Astrocyte of the cerebellum (primary cell): ENCODE results near the gene LRRC71.

Experiments
- DNase-seq: peaks from one replicate; pipeline ENCODE4 v3.0.0-alpha.2; 2011; ENCODE audit warnings: low read depth
- H3K4me3 ChIP-seq: 2 replicates; pipeline ENCODE4 v1.5.1; 2011; ENCODE audit warnings: mild to moderate bottlenecking, low read depth, low read length, moderate library complexity
- in situ Hi-C: cut with HindIII; loops from 2 replicates; pipeline ENCODE4 v1.10.0; 2017; ENCODE audit warnings: low sequenced_read_pairs
- TF ChIP-seq, protein P1 (sequence below): IDR thresholded peaks from 2 replicates; pipeline ENCODE4 v1.5.1; 2012; ENCODE audit warnings: low read length, low read depth, moderate library complexity, mild to moderate bottlenecking; ENCODE audit errors: missing control alignments

LRRC71 gene

DNA sequence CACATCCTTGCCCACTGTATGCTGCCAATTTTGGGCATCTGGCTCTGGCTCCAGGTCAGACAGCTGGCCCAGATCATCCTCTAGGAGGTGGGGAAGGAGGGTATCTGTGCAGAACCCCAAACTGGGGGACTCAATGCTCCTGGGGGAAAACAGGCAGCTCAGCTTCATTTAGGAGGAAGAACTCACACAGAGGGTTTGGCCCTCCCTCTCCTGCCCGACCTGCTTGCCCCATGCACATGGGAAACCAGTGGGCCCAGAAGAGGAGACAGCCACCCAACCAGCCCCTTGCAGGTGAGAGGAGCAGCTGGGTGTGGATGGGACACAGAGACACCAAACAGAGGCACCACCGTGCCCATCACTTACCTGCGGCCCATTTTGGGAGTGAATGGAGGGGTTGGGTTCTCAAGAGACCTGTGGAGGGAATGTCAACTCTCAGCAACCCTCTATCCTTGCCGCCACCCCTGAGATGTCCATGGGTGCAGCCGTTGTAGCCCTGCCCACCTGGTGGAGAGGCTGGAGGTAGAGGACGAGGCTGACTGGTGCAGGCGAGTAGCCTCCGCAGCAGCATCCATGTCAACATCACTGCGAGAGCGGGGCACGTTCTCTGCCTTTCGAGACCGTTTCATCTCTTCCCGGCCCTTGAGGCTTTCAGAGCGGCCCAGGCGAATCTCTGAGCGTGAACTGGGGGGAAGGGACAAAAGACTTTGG is 27.5 kb downstream of the LRRC71 start:
- TF ChIP-seq, protein P1, sequence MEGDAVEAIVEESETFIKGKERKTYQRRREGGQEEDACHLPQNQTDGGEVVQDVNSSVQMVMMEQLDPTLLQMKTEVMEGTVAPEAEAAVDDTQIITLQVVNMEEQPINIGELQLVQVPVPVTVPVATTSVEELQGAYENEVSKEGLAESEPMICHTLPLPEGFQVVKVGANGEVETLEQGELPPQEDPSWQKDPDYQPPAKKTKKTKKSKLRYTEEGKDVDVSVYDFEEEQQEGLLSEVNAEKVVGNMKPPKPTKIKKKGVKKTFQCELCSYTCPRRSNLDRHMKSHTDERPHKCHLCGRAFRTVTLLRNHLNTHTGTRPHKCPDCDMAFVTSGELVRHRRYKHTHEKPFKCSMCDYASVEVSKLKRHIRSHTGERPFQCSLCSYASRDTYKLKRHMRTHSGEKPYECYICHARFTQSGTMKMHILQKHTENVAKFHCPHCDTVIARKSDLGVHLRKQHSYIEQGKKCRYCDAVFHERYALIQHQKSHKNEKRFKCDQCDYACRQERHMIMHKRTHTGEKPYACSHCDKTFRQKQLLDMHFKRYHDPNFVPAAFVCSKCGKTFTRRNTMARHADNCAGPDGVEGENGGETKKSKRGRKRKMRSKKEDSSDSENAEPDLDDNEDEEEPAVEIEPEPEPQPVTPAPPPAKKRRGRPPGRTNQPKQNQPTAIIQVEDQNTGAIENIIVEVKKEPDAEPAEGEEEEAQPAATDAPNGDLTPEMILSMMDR: no peak
- no peak overlapping the region for H3K4me3 ChIP-seq
- in situ Hi-C loops: loop anchor here (5.0 kb wide), 1 partner anchor 61 kb away; no protein-coding TSS in a partner anchor
- DNase-seq: no peak

DNA sequence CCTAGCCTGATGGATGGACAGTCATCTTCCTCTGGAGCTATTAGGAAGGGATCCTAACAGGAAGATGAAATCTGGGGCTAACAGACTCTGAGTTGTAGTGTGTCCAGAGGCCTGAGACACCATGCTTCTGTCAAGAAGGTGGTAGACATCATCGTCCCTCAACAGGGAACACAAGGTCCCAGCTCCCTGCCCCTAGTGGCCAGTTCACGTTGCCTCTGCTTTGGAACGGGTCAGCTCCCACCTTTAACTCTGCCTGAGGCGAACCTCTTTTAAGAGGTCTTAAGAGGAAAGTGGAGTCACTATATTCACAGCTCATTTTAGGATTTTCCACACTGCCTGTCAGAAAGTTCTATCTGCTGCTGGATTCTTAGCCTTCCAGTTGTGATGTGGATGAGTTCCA is 28.3 kb downstream of the LRRC71 start:
- TF ChIP-seq, protein P1: peak; percentile 27
- no peak overlapping the region for H3K4me3 ChIP-seq
- in situ Hi-C loops: loop anchor here (5.0 kb wide), 1 partner anchor 61 kb away; no protein-coding TSS in a partner anchor
- DNase-seq: no peak

DNA sequence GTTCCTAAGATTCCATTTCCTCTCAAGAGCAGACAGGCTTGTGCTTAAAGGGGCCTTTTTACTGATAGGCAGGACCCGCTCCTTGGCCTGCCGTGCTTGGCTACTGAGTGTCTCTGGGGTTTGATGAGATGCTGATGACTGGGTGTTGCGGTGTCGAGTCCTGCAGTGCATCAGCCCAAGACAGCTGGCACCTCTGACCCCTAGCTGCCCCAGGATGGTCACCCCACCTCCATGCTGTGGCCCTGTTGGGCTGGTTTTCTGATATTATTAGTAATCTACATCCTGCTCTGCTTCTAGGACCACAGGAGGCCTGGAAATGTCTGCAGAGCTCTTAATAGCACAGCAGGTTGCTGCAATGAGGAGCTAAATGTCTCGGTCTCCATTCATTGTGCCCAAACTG is 28.7 kb downstream of the LRRC71 start:
- no peak overlapping the region for H3K4me3 ChIP-seq
- TF ChIP-seq, protein P1: no peak
- DNase-seq: no peak
- in situ Hi-C loops: loop anchor here (5.0 kb wide), 1 partner anchor 62 kb away; no protein-coding TSS in a partner anchor

DNA sequence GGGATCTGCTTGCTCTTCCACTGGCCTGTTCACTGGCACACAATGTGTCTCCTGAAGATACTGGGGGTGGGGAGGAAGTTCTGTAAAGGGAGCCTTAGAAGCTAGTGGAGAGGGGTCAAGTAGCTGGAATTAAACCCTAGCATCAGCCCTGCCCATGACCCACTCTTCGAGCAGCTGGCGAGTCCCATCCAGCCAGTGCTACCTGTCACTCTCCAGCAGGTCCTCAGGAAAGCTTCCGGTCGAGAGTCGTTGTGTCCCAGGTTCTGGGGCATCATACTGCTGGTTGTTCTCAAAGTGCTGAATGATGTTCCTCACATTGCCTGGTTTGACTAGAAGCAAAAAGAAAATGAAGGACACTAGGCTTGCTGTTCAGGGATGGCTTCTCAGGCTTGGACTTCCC is 30.9 kb downstream of the LRRC71 start:
- in situ Hi-C loops: loop anchor here (5.0 kb wide), 1 partner anchor 81 kb away; no protein-coding TSS in a partner anchor
- H3K4me3 ChIP-seq: no peak overlapping the region
- TF ChIP-seq, protein P1: no peak

DNA sequence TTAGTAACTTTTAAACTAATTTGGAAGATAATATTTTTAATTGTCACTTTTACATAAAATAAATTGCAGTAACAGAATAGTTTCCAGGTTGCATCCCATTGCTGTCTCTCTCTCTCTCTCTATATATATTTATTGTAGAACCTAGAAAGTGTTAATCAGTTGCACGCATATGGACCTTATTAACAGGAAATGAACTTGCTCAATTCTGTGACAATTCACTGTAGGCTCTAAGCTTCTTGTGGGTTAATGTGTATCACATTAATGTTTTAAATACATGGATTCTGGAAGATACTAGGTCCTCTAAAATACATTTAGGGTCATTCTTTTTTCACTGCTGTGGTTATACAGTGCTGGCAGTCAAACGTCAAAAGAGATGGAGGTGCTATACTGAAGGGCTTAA is 33.1 kb downstream of the LRRC71 start:
- H3K4me3 ChIP-seq: no peak overlapping the region
- in situ Hi-C loops: loop anchor here (5.0 kb wide), 1 partner anchor 79 kb away; no protein-coding TSS in a partner anchor
- no peak for DNase-seq
- TF ChIP-seq, protein P1: no peak

More for the DNA sequence above, 30.9 kb downstream of the LRRC71 start:
- DNase-seq: no peak

DNA sequence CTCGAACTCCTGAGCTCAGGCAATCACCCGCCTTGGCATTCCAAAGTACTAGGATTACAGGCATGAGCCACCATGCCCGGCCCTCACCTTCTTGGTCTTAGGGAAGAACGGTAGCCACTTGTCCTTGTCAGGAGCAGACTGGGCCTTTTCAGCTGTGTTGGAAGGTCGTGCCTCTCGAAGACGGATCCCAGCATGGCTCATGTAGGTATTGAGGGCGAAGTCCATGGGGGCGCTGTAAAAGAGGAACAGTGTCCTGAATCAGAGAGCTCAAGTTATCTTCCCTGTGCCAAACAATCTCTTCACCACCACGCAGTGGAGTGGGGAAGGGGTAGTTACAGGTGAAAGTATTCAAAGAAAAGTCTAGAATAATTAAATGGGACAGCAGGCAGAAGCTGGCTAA is 35.9 kb downstream of the LRRC71 start:
- no peak for DNase-seq
- in situ Hi-C loops: no loop called here
- H3K4me3 ChIP-seq: no peak overlapping the region
- TF ChIP-seq, protein P1: no peak
